Esophagus squamous epithelium (tissue), 5 donors: Measurements from ENCODE around the gene B4GALNT4. TPM values are rescaled to one million over a fixed set of nuclear protein-coding genes. Genes with fewer than 3 reads are reported as not detected.

Experiments
- DNase-seq: peaks from one replicate; lab custom pipeline; 2025; lab: John Stamatoyannopoulos, UW
- H3K27ac ChIP-seq, 4 donors: fragments of 200-600 bp; sonication (generic); one replicate each; pipeline ENCODE4 v1.5.1; 2016 to 2019; ENCODE audit warnings: mild to moderate bottlenecking in 1 of 4
- H3K27me3 ChIP-seq, 4 donors: fragments of 200-600 bp; sonication (generic); 1 replicate in 3 of 4; 2 replicates in 1 of 4; pipeline versions ENCODE4 v1.5.1 to v1.6.0; 2017 to 2021; ENCODE audit warnings: antibody characterized with exemption in 1 of 4
- H3K36me3 ChIP-seq, 3 donors: fragments of 200-600 bp; sonication (generic); one replicate each; pipeline ENCODE4 v1.5.1; 2016 to 2019
- H3K4me1 ChIP-seq, 3 donors: fragments of 200-600 bp; sonication (generic); one replicate each; pipeline ENCODE4 v1.5.1; 2017 to 2019
- H3K4me3 ChIP-seq, 4 donors: fragments of 200-600 bp; sonication (generic); 1 replicate in 3 of 4; 2 replicates in 1 of 4; pipeline ENCODE4 v1.5.1; 2016 to 2019; ENCODE audit warnings: mild to moderate bottlenecking in 2 of 4, moderate library complexity in 1 of 4
- H3K9me3 ChIP-seq, 3 donors: fragments of 200-600 bp; sonication (generic); one replicate each; pipeline ENCODE4 v1.5.1; 2016 to 2019
- CTCF ChIP-seq, 6 experiments: fragments of 450-650 bp in 4 of 6; fragments of 200-600 bp in 2 of 6; sonication (generic) in 2 of 6; IDR thresholded peaks; one replicate each; pipeline ENCODE4 v1.5.1; 2016 to 2019; ENCODE audit warnings: antibody characterized with exemption in 6 of 6, mild to moderate bottlenecking in 4 of 6, moderate library complexity in 4 of 6
- POLR2A ChIP-seq, 4 donors: fragments of 450-650 bp; IDR thresholded peaks; one replicate each; pipeline ENCODE4 v1.6.1; 2017; ENCODE audit warnings: antibody characterized with exemption in 4 of 4, mild to moderate bottlenecking in 4 of 4, moderate library complexity in 3 of 4
- WGBS, 2 donors: methylation state at CpG; one replicate each; pipeline ENCODE4 v1.1.5; 2018; 5-methylcytosine and 5-hydroxymethylcytosine counted together
- intact Hi-C: fragments of 100-400 bp; cut with DNase I; formaldehyde crosslinking; loops from one replicate; pipeline ENCODE4 v1.15.0; 2022
- total RNA-seq, 4 donors: library from RNA; depleted of rRNA; stranded (reverse); fragments of >200 nt; gene quantifications; one replicate each; pipeline ENCODE4 v1.1.0, GENCODE V29; 2016
- donor health status: DM: yes; HTN: yes; CAD: no.

B4GALNT4 gene
- total RNA-seq, 4 donors from 2014 or later: 0.97 to 7.9 (median 3.3) TPM

GRCh38 chr11:429931-430456, 60.7 kb downstream of the B4GALNT4 start:
- peaks cover 0 to 25% (median 0%) of the 10 kb centered on the region in 3 donors for H3K36me3 ChIP-seq
- 36 to 69% methylated on average over 3 of the region's 25 CpGs for WGBS, 2 donors
- no peaks in the 10 kb centered on the region for H3K9me3 ChIP-seq
- H3K4me1 ChIP-seq: no peaks in the 10 kb centered on the region
- no peak overlapping the region for H3K27ac ChIP-seq
- no peak for TF ChIP-seq CTCF (IDR thresholded peaks at IDR 0.05)
- TF ChIP-seq POLR2A (IDR thresholded peaks at IDR 0.05): no peak
- H3K4me3 ChIP-seq: no peak overlapping the region
- no peak for DNase-seq
- intact Hi-C loops: no loop called here
- H3K27me3 ChIP-seq: no peaks in the 10 kb centered on the region

Other genes starting within 250 kb of the B4GALNT4 start
- gene SCGB1C1, start 176.4 kb upstream of the B4GALNT4 start, total RNA-seq: not detected
- gene BET1L, start 162.1 kb upstream of the B4GALNT4 start, total RNA-seq: 10 to 100 TPM; 16.3 to 24.8 (median 17.1) TPM
- gene RIC8A, start 161.8 kb upstream of the B4GALNT4 start, total RNA-seq: 10 to 100 TPM; 48.3 to 71.1 (median 60.2) TPM
- 1 to 10 TPM; 2.5 to 8.3 (median 6.1) TPM for gene SIRT3, start 133.2 kb upstream of the B4GALNT4 start, total RNA-seq
- 100 to 1,000 TPM in 2 of 4 donors, 10 to 100 TPM in 2; 46.4 to 116 (median 105) TPM for gene PSMD13, start 132.5 kb upstream of the B4GALNT4 start, total RNA-seq
- gene NLRP6, start 91.1 kb upstream of the B4GALNT4 start, total RNA-seq: 1 to 10 TPM in 1 of 4 donors, under 1 TPM in 1, not detected in 2; 0.75 to 1.3 TPM
- 10 to 100 TPM in 1 of 4 donors, 1 to 10 TPM in 3; 5.3 to 15.3 (median 5.9) TPM for gene PGGHG, start 80.4 kb upstream of the B4GALNT4 start, total RNA-seq
- not detected for gene IFITM5, start 70.0 kb upstream of the B4GALNT4 start, total RNA-seq
- gene IFITM2, start 61.7 kb upstream of the B4GALNT4 start, total RNA-seq: 10 to 100 TPM; 14.4 to 67.5 (median 50.3) TPM
- gene IFITM1, start 55.5 kb upstream of the B4GALNT4 start, total RNA-seq: 100 to 1,000 TPM in 1 of 4 donors, 10 to 100 TPM in 3; 26.3 to 133 (median 60.0) TPM
- gene IFITM3, start 48.6 kb upstream of the B4GALNT4 start, total RNA-seq: 100 to 1,000 TPM in 2 of 4 donors, 10 to 100 TPM in 2; 45.3 to 159 (median 113) TPM
- 1,000 to 10,000 TPM in 1 of 4 donors, 100 to 1,000 TPM in 3; 314 to 1,016 (median 520) TPM for gene PKP3, start 24.7 kb downstream of the B4GALNT4 start, total RNA-seq
- gene SIGIRR, start 45.5 kb downstream of the B4GALNT4 start, total RNA-seq: 10 to 100 TPM; 15.5 to 35.1 (median 16.1) TPM
- 10 to 100 TPM; 11.0 to 22.1 (median 16.2) TPM for gene ANO9, start 72.5 kb downstream of the B4GALNT4 start, total RNA-seq
- gene PTDSS2, start 80.8 kb downstream of the B4GALNT4 start, total RNA-seq: 10 to 100 TPM; 15.8 to 34.3 (median 22.8) TPM
- 100 to 1,000 TPM; 206 to 378 (median 222) TPM for gene RNH1, start 137.7 kb downstream of the B4GALNT4 start, total RNA-seq
- gene HRAS, start 166.1 kb downstream of the B4GALNT4 start, total RNA-seq: 100 to 1,000 TPM in 2 of 4 donors, 10 to 100 TPM in 2; 56.7 to 106 (median 85.2) TPM
- 1 to 10 TPM in 2 of 4 donors, under 1 TPM in 2; 0.35 to 2.3 (median 1.2) TPM for gene LRRC56, start 168.0 kb downstream of the B4GALNT4 start, total RNA-seq
- 1 to 10 TPM; 2.1 to 4.6 (median 3.8) TPM for gene LMNTD2, start 191.2 kb downstream of the B4GALNT4 start, total RNA-seq
- gene RASSF7, start 191.5 kb downstream of the B4GALNT4 start, total RNA-seq: 10 to 100 TPM; 35.7 to 54.0 (median 44.4) TPM
- 10 to 100 TPM; 11.7 to 30.6 (median 24.2) TPM for gene PHRF1, start 207.0 kb downstream of the B4GALNT4 start, total RNA-seq
- 10 to 100 TPM; 16.9 to 26.3 (median 20.2) TPM for gene IRF7, start 246.5 kb downstream of the B4GALNT4 start, total RNA-seq